Measurements from ENCODE around the gene LYRM4.

DNA sequence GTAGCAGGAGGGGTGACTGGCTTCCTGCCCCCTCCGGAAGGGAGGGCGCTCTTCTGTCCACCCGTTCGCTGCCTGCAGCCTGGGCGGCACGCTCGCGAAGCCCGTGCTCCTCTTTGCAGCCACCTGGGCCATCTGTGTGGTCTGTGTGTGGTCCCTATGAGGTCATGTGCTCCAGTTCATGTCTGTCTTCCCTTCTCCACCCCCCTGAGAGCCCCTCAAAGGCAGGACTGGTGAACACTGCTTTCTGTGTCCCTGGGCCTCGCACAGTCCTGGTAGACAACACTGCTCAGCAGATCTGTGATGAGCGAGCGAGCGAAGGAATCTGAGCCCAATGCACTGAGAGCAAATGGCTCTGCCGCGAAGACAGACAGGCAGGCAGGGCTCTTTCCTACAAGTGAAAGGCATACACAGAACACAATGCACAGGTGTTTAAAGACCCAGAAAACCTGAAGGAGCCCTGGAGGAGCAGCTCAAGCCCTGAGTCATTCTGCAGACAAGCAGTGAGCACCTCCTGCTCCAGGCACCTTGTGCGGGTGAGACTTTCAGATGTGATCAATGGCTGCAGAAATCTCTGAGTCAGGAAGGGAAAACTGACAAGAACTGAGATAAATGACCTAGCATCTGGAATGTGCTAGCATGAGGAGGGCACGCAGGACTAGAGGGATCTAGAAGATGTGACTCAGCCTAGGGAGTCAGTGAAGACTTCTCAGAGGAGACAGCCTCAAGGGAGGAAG is 148.5 kb downstream of the LYRM4 start:
- TF ChIP-seq, protein P1, sequence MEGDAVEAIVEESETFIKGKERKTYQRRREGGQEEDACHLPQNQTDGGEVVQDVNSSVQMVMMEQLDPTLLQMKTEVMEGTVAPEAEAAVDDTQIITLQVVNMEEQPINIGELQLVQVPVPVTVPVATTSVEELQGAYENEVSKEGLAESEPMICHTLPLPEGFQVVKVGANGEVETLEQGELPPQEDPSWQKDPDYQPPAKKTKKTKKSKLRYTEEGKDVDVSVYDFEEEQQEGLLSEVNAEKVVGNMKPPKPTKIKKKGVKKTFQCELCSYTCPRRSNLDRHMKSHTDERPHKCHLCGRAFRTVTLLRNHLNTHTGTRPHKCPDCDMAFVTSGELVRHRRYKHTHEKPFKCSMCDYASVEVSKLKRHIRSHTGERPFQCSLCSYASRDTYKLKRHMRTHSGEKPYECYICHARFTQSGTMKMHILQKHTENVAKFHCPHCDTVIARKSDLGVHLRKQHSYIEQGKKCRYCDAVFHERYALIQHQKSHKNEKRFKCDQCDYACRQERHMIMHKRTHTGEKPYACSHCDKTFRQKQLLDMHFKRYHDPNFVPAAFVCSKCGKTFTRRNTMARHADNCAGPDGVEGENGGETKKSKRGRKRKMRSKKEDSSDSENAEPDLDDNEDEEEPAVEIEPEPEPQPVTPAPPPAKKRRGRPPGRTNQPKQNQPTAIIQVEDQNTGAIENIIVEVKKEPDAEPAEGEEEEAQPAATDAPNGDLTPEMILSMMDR (IDR thresholded peaks at IDR 0.05): no peak
- TF ChIP-seq POLR2A (IDR thresholded peaks at IDR 0.05): no peak

Data from esophagus squamous epithelium (tissue), 4 donors.